Left lung (tissue), 10 donors: ENCODE measurements around the gene PRKCE. TPM values are rescaled to one million over a fixed set of nuclear protein-coding genes. Genes with fewer than 3 reads are reported as not detected.

Experiments
- ATAC-seq: fragments of 200-7000 bp; cut with Tn5 transposase; one replicate; pipeline ENCODE4 v1.9.1; 2020; ENCODE audit warnings: moderate library complexity
- DNase-seq, 4 donors: peaks; one replicate each; pipeline ENCODE4 v3.0.0-alpha.2; 2013 to 2020
- H3K27ac ChIP-seq, 2 donors: fragments of 200-600 bp; sonication (generic) in 1 of 2; one replicate each; pipeline versions ENCODE4 v1.5.0 to v1.8.0; 2020 to 2021
- H3K27me3 ChIP-seq, 2 donors: fragments of 200-600 bp; sonication (generic) in 1 of 2; one replicate each; pipeline versions ENCODE4 v1.5.0 to v1.8.0; 2020 to 2021
- H3K36me3 ChIP-seq, 2 donors: fragments of 200-600 bp; sonication (generic) in 1 of 2; one replicate each; pipeline versions ENCODE4 v1.5.0 to v1.8.0; 2020 to 2021
- H3K4me1 ChIP-seq, 2 donors: fragments of 200-600 bp; one replicate each; pipeline ENCODE4 v1.8.0; 2021
- H3K4me3 ChIP-seq, 2 donors: fragments of 200-600 bp; sonication (generic) in 1 of 2; one replicate each; pipeline versions ENCODE4 v1.5.0 to v1.8.0; 2020 to 2021; ENCODE audit warnings: mild to moderate bottlenecking in 1 of 2
- H3K9me3 ChIP-seq, 2 donors: fragments of 200-600 bp; sonication (generic) in 1 of 2; one replicate each; pipeline versions ENCODE4 v1.5.0 to v1.8.0; 2020 to 2021
- intact Hi-C, 2 donors: fragments of 100-400 bp; cut with DNase I; formaldehyde crosslinking; loops; one replicate each; pipeline versions ENCODE4 v1.11.2 to v1.14.2; 2022
- polyA plus RNA-seq, 6 donors: library from polyadenylated mRNA; unstranded; fragments of 120-200 nt; gene quantifications; one replicate each; pipeline ENCODE4 v1.2.1, GENCODE V29; 2013; ENCODE audit not compliant: insufficient read length in 6 of 6
- total RNA-seq, 2 donors: library from RNA; stranded (reverse); fragmentation: NEBNext Ultra II Directional; extraction: Animal tissue kit (Norgen Biotek cat#: 25700); gene quantifications; one replicate each; pipeline ENCODE4 v1.2.1, GENCODE V29; 2021
- TF ChIP-seq, protein P1 (sequence below), 2 donors: fragments of 200-600 bp; sonication (generic) in 1 of 2; IDR thresholded peaks; one replicate each; pipeline versions ENCODE4 v1.5.0 to v1.8.0; 2021; ENCODE audit warnings: antibody characterized with exemption in 2 of 2
- donor health status: DM: no; HTN: yes; CAD: no.
- donor health status: DM: no; HTN: no; CAD: no.

Gene PRKCE
- total and polyA plus RNA-seq, 8 donors: 12.0 to 56.9 (median 14.7) TPM

DNA sequence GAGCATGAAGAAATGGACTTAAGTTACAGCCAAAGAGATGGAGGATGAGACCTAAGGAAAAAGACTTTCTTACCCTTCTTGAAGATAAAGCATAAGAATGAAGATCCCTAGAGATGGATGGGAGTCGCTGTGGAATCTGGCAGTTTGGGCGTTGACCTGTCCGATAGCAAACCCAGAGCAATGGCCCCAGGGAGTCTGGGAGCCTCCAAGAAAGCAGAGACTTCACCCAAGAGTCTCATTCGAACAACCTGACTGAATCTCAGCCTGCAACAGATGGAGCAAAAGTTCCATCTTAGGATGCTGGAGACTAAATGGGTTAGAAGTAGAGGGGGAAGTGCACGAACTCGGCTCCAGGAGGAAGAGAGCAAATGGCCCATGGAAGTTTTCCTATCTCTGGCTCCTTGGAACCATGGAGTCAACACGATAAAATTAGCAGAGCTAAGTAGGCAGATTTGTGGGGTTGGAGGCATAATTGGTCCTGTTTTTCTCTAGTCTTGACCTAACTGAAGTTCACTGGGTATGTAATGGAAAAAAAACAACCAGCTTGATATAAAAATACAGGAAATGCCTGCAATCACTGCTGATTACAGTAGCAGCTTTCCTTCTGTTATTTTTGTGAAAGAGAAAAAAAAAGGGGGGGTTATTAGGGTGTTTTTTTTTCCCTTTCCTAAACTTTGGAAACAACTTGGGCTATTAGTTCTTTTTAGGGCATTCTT is 467.3 kb downstream of the PRKCE start:
- TF ChIP-seq, protein P1, sequence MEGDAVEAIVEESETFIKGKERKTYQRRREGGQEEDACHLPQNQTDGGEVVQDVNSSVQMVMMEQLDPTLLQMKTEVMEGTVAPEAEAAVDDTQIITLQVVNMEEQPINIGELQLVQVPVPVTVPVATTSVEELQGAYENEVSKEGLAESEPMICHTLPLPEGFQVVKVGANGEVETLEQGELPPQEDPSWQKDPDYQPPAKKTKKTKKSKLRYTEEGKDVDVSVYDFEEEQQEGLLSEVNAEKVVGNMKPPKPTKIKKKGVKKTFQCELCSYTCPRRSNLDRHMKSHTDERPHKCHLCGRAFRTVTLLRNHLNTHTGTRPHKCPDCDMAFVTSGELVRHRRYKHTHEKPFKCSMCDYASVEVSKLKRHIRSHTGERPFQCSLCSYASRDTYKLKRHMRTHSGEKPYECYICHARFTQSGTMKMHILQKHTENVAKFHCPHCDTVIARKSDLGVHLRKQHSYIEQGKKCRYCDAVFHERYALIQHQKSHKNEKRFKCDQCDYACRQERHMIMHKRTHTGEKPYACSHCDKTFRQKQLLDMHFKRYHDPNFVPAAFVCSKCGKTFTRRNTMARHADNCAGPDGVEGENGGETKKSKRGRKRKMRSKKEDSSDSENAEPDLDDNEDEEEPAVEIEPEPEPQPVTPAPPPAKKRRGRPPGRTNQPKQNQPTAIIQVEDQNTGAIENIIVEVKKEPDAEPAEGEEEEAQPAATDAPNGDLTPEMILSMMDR (IDR thresholded peaks at IDR 0.05): no peak
- DNase-seq: peak in 2 of 4 donors; percentile 37 to 65
- no peaks in the 10 kb centered on the region for H3K9me3 ChIP-seq
- no peaks in the 10 kb centered on the region for H3K36me3 ChIP-seq
- peaks cover 6 to 31% of the 10 kb centered on the region in 2 donors for H3K4me1 ChIP-seq
- ATAC-seq: peak; percentile 18
- H3K27me3 ChIP-seq: no peaks in the 10 kb centered on the region
- peak overlapping the region in 1 of 2 donors; percentile 53 for H3K27ac ChIP-seq
- H3K4me3 ChIP-seq: no peak overlapping the region
- intact Hi-C loops: no loop called here

DNA sequence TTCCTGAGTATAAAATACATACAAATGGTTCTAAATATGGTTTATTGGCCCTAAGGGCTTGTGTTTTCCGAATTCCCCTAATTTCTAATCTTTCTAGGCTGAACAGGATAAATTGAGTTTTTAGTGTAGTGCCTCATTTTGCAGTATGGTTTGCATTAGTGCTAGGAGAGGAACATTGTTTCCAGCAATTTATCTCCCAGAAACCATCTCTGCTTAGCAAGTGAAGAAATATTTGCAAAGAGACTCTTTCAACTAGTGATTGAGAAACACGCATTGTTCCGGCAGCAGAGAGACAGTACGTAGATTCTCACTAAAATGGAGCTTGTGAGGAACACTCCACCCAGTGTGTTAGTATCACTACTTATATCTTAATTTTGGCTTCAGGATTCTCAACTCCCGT is 468.0 kb downstream of the PRKCE start:
- H3K4me1 ChIP-seq: peaks cover 6 to 31% of the 10 kb centered on the region in 2 donors

DNA sequence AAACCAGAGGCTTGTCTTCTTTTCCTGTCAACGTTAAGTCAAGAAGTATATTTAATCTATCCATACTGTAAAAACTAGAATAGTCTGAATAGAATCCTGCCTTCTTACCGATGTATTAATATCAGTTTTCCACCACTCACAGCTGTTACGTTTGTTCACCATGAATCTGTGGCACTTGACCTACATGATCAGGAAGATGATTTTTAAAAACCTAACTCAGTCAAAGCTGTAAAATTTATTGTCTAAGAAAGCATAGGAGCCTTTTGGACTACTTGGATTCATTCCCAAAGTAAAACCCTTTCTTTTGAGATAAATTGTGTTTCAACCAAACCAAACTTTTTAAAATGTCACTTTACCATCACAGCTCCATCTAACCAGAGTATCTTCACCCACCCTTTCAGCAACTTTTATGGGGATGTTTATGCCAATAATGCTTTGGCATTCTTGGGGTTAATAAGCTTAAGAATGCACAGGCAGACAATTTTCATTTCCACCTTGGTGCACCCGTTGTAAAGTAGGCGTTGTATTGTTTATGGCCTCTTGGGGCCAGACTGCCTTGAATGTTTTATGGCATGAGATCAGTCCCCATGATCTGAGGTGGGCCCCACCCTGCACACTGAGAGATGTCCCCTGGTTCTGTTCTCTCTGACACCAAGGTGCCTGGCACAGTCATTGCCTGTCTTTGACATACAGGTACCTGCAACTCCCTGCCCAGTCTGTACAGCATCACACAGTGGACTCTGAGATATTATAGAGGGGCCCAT is 469.5 kb downstream of the PRKCE start:
- no peaks in the 10 kb centered on the region for H3K27me3 ChIP-seq
- no peak overlapping the region for H3K27ac ChIP-seq
- TF ChIP-seq, protein P1 (IDR thresholded peaks at IDR 0.05): no peak
- no peak for DNase-seq
- H3K36me3 ChIP-seq: no peaks in the 10 kb centered on the region
- H3K4me1 ChIP-seq: peaks cover 6 to 31% of the 10 kb centered on the region in 2 donors
- no peaks in the 10 kb centered on the region for H3K9me3 ChIP-seq
- no peak for ATAC-seq
- no peak overlapping the region for H3K4me3 ChIP-seq
- intact Hi-C loops: no loop called here

More for the DNA sequence above, 468.0 kb downstream of the PRKCE start:
- ATAC-seq (peak; percentile 10), DNase-seq (peak in 1 of 4 donors; percentile 49)
- no peaks in the 10 kb centered on the region for H3K36me3 ChIP-seq
- H3K27me3 ChIP-seq: no peaks in the 10 kb centered on the region
- H3K9me3 ChIP-seq: no peaks in the 10 kb centered on the region
- H3K27ac ChIP-seq: peak overlapping the region in 1 of 2 donors; percentile 53
- no peak overlapping the region for H3K4me3 ChIP-seq
- intact Hi-C loops: no loop called here
- TF ChIP-seq, protein P1 (IDR thresholded peaks at IDR 0.05): no peak

DNA sequence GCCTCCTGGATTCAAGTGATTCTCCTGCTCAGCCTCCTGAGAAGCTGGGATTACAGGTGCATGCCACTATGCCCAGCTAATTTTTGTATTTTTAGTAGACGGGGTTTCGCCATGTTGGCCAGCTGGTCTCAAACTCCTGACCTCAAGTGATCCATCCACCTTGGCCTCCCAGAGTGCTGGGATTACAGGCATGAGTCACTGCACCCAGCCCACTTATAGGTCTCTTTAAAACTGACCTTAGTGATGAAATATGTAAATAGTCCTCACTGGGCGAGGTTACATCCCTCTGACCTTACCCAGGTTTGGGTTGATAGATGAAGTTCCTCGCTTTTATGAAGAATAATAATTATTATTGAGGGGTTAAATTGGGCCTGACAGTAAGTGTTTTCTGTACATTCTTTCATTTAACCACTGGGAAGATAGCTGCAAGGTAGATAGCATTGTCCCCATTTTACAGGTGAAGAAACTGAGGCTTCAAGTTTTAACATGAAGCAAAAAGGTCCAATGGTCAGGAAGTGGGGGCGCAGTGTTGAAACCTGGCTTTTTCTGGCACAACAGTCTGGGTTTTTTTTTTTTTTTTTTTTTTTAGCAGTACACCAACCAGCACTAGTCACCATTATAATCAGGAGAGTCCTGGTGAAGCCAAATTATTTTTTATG is 471.0 kb downstream of the PRKCE start:
- Histone ChIP-seq H3K27me3 (no peaks in the 10 kb centered on the region), H3K36me3 (no peaks in the 10 kb centered on the region), H3K9me3 (no peaks in the 10 kb centered on the region), H3K4me1 (peaks cover 6 to 31% of the 10 kb centered on the region in 2 donors), H3K27ac (no peak overlapping the region), H3K4me3 (no peak overlapping the region)
- ATAC-seq (peak; percentile 79), DNase-seq (no peak)
- intact Hi-C loops: no loop called here
- TF ChIP-seq, protein P1 (IDR thresholded peaks at IDR 0.05): no peak

DNA sequence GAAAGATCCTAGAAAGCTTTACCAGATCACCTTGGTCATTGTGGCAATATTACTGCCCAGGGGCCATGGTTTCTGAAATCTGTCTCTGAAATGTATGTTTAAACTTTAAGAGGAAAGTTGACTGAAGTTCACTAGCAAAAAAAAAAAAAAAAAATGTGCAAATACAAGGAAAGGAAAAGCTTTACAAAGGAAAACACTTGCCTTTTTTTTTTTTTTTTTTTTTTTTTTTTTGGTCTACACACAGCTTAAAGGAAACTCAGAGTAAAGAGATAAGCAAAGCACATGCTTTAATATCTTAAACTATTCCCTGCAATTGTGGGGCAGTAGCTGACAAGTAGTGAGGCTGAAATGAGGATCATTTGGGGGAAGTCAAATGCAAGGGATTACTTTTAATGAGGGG is 471.5 kb downstream of the PRKCE start:
- Histone ChIP-seq H3K27ac (no peak overlapping the region), H3K27me3 (no peaks in the 10 kb centered on the region), H3K4me3 (no peak overlapping the region), H3K9me3 (no peaks in the 10 kb centered on the region), H3K4me1 (peaks cover 6 to 31% of the 10 kb centered on the region in 2 donors), H3K36me3 (no peaks in the 10 kb centered on the region)
- intact Hi-C loops: no loop called here
- TF ChIP-seq, protein P1 (IDR thresholded peaks at IDR 0.05): no peak
- DNase-seq: no peak
- ATAC-seq: peak; percentile 23
